GM21529 (cell line): ENCODE results near the gene FHOD3.

Experiments used
- ATAC-seq: cut with Tn5 transposase; IDR thresholded peaks from one replicate; pipeline ENCODE4 v1.9.1; 2021; ENCODE audit not compliant: unreplicated experiment

Gene FHOD3

DNA sequence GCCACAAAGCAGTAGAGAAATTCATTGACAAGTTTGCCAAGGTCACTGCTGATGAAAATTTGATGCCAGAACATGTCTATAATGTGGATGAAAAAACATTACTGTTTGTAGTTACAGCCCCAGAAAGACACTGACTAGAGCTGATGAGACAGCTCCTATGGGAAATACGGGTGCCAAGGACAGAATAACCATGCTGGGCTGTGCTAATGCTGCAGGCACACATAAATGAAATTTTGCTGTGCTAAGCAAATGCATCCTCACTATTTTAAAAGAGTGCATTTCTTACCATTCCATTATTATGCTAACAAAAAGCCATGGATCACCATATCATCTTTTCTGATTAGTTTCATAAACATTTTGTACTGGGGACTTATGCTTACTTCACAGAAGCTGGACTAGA lies 208.2 kb downstream of the FHOD3 start:
- ATAC-seq = no peak

DNA sequence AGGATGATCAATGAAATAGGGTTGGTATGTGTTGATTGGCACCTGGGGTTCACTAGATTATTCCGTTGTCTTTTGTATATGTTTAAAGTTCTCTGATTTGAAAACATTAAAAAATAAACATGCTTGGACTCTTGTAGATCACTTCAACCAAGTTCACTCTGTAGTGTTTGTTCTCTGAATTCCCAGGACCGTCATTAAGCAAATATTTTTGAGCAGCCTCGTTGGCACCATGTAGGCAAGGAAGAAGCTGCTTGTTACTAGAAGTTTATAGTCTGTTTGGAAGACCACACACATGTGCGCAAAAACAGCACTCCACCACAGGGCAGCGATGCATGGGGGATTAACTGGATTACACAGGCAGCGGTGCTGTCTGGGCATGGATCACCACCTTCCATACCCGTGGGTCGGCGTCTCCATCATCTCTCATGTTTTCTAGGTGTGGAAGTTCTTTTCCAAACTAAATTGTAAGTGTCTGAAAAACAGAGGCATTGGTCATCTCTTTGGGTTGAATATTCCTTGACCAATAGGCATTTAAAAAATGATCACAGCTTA lies 212.2 kb downstream of the FHOD3 start:
- ATAC-seq = no peak

DNA sequence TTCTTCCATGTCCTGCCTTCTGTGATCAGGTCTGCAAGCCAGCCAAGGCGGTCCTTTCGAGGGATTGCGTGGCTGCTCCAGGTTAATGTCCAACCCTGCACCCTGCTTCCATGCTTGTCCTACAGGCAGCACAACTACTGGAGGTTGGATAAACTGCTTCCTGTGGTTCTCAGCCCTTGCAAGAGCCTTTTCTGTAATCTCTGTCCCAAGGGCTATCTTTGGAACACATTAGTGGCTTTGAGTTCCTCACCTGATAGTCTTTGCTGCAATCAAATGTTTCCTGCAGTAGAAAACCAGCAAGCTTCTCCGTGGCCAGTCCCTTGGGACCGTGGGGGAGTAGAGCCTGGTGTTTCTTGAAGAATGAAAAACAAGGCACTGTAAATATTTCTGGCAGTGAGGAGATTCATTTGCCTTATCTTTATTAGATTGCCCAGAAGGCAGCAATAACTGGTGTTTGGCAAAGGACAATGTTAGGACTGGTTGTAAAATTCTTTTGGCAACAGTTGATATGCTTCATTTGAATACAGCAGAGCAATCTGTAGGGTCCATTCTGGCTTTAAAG lies 214.4 kb downstream of the FHOD3 start:
- ATAC-seq = no peak

DNA sequence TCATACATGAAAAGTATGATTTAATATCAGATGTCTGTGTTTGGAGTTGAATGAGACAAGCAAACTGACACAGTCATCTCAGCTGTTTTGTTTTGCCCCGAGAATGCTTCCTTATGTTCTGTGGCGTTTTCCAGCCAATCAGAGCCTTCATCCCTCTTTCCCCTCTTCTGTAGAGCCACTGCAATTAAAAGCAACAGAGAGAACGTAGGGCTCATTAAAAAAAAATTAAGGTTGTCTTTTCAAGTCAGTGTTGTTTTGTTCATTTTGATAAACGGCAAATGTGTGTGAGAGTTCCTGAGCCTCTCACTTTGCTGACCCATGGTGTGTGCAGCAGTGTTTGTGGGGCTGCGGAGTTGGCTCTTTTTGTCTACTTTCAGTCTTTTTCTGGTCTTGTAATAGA lies 216.0 kb downstream of the FHOD3 start:
- no peak for ATAC-seq

DNA sequence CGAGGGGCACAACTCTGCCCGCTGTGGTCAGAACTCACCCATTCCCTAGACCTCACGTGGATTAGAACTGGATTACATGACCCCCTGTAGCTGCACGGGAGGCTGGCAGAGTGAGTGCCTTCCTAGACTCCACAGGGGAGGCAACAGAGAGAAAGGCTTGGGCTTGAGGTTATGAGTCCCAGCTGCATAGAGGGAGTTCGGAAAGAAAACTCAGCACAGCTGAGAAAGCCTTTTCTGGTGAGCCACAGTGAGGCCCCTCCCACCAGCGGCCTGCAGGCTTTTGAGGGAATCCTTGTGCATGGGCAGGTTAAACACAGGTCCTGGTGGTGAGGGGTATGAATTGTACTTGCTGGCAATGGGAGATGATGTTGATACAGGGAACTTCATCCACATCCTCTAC lies 217.3 kb downstream of the FHOD3 start:
- ATAC-seq = no peak

DNA sequence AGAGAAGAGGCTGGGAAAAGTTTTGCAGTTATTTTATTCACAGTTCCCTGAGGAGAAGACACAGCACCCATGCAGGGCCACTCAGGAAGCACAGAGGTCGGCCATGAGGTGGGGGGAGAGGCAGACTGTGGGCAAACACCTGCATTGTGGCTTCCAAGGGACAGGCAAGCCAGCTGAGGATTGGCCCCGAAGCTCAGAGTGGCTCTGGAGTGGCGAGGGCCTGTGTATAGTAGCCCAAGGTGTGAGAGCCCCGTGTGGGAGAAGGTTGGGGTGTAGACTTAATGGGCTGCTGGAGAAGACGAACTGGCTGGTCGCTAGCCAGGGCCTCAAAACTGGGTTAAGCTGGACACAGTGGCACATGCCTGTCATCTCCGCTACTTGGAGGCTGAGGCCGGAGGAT lies 218.7 kb downstream of the FHOD3 start:
- ATAC-seq = no peak

DNA sequence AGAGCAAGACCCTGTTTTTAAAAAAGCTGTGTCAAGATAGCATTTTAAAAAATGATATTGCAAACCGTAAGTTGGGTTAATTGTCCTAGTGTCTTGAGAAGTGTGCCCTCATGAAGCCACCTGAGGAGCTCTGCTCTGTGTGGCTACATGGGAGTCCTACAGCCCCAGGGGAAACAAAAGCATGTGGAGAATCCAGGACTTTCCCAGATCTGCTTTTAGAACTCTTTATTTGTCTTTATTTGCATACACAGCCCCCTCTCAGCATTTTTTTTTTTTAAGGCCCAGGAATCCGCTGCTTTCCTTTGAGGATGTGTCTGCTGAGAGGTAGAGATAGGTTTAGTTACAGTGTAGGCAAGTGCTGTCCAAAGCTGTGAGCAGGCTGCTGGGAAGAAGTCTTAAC lies 219.2 kb downstream of the FHOD3 start:
- no peak for ATAC-seq

DNA sequence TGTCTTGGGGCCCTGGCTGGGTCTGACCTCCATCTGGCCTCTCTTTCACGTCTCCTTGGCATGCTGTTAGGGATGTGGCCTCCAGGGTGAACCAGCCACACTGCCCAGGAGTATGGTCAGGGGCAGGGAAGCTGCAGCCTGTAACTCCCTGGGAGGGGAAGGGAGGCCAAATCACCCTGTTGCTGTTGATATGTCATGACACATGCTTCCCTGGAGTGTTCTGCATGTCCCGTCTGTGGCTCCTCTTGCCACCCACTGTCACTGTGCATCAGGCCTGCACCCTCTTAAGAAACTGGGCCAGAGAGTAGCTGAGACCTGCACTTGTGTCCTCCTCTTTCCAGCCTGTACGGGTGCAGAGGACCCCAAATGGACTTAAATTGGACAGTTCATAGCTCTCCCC lies 221.3 kb downstream of the FHOD3 start:
- ATAC-seq = no peak

DNA sequence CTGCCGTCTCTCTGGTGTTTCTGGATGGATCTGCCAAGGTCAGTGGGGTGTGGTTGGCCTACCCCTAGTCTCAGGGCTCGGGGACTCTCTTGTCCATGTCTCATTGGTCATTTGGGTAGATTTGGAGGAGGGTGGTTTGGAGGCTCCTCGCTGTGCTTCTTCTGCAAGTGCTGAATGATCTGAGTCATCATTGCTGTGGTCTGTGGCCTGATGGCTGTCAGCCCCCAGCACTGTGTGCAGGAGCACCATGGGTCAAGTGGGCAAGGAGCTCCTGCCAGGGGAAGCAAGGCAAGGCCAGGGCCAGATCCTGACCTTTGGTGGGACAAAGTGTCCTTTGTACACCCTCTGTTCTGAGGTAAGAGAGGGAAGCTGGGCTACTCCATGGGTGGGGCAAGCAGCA lies 221.8 kb downstream of the FHOD3 start:
- ATAC-seq = no peak

DNA sequence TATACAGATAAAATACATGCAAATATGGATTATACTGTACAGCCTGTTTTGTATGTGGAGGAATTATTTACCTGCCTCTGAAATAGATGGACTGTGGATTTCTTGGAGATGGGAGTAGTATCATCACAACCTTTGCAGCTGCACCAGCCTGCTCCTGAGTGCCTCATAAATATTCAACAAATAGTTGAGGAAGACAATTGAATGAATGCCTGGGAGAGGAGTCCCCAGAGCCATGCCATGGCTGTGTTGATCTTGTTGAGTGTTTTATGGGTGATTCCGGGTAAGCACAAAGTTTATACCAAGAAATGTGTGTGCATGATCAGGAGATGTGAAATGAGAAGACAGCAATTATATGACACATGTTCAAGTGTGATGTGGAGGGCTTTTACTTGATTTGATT lies 225.0 kb downstream of the FHOD3 start:
- no peak for ATAC-seq

DNA sequence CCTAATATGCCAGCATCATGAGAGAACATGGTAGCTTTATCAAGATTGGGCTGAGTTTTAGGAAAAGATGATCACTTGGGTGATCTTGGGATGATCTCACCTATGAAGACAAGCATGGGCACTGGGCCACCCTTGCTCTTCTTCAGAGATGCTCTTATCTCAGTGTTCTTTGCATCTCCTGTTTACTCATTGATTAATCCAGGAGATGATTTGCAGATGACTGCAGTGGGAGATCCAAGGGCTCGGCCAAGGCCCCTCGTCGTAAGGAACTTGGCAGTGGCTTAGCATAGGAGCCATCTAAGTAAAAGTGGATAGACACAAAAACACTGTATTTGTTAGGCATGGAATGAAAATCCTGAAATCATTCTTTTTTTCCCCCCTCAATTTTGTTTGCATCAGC lies 228.4 kb downstream of the FHOD3 start:
- ATAC-seq = no peak

DNA sequence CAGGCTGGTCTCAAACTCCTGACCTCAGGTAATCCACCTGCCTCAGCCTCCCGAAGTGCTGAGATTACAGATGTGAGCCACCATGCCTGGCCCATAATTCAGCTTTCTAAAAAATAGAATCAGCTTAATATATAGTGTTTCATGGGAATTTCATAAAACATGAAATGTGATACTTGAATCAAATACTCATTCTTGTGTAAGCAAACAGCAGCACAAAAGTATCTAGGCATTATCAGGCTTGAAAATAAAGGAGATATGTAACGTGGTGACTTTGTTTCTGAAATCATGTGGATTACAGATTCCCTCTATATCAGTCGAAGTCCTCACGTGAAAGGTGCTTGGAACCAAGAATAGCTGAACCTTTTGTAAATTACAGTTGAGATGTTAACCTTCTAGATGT lies 229.1 kb downstream of the FHOD3 start:
- ATAC-seq = no peak

DNA sequence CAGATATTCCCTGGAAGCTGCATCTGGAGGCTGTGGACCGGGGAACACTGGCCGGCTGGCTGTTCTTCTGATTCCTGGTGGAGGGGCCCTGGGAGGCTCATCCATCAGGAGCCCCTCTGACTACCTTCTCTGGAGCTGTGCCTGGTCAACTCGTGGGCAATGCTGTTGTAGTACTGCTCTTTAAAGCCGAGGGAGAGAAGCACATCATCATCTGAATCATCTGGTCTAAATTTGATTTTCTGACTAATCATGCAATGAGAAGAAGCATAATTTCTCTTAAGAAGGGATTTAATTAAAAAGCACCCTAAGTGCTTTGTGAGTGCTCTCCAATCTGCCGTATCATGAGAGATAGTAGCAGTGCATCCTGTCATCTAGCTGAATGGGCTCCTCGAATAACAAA lies 229.5 kb downstream of the FHOD3 start:
- ATAC-seq = no peak

DNA sequence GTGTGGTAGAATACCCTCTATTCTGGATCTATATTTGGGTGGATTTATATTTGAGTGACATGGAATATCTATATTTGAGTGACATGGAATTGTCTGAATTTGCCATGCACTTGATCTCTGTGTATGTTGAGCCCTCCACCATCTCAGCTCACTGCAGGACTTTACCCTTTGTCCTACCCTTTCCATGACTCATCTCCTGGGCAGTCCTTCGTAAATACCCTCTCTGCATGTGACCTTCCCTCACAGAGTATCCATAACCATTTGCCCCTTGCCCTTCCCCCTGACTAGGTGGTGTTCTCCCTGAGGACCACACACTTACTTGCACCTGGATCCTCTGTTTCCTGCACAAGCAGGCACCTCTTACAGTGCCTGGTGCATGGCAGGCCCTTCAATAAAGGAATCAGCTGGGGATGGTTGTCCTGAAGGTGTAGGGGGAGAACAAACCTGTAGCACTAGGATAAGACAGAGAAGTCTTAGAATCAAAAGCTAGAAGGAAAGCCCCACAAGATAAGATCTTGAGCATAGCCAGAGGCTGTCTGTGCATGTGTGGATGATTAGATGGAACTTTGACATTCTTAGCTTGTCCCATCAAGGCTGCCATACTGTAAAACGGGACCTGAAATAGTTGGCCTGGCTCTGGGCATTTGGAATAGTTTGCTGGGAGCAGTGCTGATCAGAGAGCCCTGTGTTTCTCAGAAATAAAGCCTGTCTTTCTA lies 230.4 kb downstream of the FHOD3 start:
- ATAC-seq = no peak

DNA sequence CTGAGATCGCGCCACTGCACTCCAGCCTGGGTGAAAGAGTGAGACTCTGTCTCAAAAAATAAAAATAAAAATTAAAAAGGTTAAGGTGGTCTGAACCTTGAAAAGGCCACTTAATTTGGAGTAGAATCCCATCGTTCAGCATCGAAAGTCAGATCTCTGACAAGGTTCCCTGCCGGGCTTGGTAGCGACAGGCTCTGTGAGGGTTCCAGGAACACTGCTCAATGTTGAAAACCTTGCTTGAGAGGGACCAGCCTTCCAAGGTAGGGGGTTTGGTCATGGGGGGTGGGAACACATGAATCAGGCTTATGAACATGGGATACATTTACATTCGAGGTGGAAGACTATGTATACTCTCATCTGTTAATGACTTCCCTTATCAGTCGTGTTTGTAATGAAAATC lies 232.2 kb downstream of the FHOD3 start:
- ATAC-seq = no peak

DNA sequence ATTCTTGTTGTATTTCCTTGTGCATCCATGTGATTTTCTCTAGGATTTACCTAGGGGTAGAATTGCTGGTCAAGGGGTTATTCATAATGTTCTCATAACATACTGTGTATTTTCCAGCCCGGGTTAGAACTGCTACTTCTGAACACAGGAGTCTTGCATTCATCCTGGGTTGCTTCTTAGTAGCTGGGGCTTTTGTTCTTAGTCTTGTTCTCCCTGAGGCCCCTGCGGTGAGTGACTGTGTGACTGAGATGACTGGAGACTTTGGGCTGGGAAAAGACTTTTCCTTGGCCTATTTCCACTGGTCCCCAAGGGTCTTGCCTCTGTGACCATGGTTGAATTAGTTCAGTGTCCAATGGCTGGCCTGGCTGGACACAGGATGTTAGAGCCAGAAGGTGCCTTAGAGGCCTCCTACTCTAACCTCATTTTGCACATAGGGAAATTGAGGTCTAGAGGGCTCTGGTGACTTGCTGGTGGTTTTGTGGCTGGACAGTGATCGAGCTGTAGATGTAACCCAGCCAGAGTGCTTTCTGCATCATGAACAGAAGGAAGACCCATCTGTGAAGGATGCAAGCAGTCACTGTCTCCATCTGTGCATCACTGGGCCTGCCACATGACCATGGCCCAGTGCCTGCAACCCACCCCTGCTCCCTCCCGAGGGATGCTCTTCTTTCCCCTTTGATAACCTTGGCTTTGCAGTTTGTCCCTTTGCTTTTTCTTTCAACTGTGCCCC lies 233.3 kb downstream of the FHOD3 start:
- no peak for ATAC-seq

DNA sequence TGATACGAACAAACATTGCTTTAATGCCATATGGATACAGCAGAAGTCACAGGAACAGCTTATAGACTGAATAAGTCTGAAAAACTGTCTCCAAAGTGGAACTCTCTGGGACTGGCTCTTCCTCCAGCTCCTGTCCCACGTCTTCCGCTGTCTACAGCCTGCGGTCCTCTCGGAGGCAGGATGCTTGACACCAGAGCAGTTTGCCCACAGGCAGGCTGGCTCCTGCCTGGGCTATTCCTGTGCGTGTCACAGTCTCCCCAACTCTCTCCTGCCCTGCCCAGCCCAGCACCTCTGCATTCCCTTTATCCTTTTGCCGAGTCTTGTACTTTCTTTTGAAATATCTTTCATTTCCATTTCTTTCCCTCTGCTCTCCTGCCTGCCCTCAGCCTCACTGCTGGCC lies 234.1 kb downstream of the FHOD3 start:
- ATAC-seq = no peak

DNA sequence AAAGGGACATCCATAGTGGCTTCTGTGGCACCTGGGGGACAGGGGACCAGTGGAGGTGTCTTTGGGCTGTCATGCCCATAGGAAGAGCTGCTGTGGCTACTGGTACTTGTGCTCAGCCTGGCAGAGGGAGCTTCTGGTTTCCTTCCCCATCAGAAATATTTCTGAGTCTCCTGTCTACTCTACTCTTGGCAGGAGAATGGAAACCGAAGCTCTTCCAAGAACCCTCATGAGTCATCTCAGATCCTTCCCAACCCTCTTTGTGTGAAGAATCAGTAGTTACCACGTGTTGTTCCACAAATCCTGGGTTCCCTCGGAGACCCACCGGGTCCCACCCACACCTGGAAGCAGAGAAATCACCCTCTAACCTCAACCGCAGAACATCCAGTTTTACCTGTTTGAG lies 234.9 kb downstream of the FHOD3 start:
- no peak for ATAC-seq

DNA sequence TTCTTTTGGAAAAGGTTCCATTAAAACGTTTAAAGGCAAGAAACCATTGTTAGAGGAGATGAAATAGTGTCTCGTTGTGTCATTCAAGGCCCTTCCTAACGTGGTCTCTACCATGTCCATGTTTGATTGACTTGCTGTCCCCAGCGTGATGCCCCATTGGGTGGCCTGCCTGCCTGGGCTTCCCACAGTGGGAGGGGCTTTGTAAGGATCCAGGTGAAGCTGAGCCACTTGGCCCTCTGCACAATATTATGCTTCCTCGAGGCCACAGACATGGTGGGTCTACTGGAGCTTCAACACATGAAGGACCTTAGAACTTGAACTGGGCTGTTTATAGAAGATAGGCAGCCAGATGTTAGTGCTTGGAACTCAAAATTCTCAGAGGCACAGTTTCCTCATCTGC lies 235.3 kb downstream of the FHOD3 start:
- no peak for ATAC-seq

DNA sequence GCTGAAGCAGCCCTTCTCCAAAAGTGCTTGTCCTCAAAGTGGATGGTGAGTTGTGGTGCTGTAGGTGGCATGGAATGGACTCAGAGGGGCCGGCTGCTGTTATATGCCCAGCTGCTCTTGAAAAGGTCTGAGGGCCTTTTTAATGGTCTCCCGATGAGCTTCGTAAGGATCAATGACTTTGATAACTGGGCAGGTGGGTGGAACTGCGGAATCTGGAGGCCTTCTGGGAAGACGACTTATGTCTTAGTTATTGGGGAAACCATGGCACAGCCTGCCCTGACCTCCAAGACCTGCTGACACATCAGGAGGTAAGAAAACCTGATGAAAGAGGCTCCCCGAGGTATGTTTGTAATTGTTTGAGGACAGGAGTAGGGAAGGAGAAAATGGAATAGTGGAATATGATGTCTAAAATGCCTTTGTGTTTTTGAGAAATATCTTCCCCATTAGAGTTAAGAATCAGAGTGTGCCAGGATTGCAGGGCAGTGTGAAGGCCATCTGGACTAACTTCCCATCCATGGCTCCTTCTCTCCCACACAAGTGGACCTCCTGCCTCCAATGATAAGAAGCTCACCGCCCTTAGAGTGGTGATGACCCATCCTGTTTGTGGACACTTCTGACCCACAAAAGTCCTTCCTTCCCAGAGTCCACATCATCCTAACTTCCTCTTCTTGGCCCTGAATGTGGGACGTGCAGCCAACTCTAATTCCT lies 236.1 kb downstream of the FHOD3 start:
- ATAC-seq = no peak

DNA sequence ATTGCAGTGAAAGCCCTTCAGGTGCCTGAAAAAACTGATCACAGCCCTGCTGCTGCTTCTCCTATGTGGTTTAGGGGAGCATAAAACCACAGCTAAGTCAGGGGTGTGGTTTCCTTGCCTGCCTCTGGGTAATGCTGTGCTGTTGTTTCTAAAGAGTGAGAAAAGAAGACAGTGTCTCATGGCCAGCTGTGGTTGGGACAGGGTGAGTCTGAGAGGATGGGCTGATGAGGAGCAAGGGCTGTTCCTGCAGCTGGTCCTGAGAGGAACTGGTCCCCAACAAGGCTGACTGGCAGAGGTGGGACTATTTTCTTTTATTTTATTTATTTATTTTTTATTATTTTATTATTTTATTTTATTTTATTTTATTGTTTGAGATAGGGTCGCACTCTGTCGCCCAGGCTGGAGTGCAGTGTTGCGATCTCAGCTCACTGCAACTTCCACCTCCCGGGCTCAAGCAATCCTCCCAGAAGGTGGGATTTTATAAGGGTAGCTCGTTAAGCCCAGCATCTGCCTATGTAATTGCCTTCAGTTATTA lies 236.7 kb downstream of the FHOD3 start:
- no peak for ATAC-seq
